Panc1 (cell line): ENCODE measurements around the gene REXO2.
A peak's percentile ranks its signal among the peaks of the same experiment; 100 is the strongest.

ENCODE experiments used
- POLR2AphosphoS5 ChIP-seq: IDR thresholded peaks from 2 replicates; pipeline ENCODE4 v1.6.1; 2012; ENCODE audit warnings: mild to moderate bottlenecking, low read depth, low read length, moderate library complexity
- TF ChIP-seq, protein P1 (sequence below): fragments of 450-650 bp; IDR thresholded peaks from 2 replicates; pipeline ENCODE4 v1.5.1; 2017; ENCODE audit warnings: mild to moderate bottlenecking
- TF ChIP-seq, protein P2 (sequence below), 2 experiments: IDR thresholded peaks; 2 replicates each; pipeline ENCODE4 v1.6.1; 2011 to 2012; ENCODE audit warnings: low read depth in 2 of 2, control low read depth in 1 of 2, low read length in 1 of 2, mild to moderate bottlenecking in 1 of 2, moderate library complexity in 1 of 2; ENCODE audit not compliant: insufficient read depth in 1 of 2

DNA sequence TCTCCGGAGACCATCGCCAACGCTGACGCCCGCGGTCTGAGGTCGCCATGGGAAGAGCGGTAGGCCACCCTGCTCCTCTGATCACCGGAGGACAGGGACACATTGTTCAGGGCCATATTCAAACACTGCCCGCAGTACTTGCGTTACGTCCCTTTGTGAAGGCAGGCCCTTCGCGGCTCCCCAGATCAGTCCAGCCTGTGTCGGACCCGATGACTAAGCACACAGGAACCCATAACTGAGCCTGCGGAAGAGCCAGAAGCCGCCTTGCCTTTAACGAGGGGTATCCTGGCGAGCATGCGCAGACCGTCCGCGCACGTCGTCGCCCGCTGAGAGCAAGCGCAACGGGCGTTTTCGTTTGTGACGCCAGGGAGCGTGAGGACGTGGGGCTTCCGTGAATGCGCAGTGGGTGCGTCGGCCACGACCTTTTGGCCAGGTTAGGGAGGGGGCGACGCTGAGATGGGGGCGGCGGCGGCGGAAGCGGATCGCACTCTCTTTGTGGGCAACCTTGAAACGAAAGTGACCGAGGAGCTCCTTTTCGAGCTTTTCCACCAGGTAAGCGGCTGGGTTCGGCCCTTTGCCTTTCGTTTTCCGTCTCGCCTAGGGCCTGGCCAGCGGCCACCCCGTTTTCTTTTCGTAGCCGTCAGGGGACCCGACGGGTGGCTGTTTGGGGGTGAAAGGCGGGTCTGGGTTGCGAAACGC lies 38.9 kb upstream of the REXO2 start, which contains the start of the genes C11orf71 and RBM7:
- TF ChIP-seq, protein P1, sequence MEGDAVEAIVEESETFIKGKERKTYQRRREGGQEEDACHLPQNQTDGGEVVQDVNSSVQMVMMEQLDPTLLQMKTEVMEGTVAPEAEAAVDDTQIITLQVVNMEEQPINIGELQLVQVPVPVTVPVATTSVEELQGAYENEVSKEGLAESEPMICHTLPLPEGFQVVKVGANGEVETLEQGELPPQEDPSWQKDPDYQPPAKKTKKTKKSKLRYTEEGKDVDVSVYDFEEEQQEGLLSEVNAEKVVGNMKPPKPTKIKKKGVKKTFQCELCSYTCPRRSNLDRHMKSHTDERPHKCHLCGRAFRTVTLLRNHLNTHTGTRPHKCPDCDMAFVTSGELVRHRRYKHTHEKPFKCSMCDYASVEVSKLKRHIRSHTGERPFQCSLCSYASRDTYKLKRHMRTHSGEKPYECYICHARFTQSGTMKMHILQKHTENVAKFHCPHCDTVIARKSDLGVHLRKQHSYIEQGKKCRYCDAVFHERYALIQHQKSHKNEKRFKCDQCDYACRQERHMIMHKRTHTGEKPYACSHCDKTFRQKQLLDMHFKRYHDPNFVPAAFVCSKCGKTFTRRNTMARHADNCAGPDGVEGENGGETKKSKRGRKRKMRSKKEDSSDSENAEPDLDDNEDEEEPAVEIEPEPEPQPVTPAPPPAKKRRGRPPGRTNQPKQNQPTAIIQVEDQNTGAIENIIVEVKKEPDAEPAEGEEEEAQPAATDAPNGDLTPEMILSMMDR: no peak
- TF ChIP-seq, protein P2, sequence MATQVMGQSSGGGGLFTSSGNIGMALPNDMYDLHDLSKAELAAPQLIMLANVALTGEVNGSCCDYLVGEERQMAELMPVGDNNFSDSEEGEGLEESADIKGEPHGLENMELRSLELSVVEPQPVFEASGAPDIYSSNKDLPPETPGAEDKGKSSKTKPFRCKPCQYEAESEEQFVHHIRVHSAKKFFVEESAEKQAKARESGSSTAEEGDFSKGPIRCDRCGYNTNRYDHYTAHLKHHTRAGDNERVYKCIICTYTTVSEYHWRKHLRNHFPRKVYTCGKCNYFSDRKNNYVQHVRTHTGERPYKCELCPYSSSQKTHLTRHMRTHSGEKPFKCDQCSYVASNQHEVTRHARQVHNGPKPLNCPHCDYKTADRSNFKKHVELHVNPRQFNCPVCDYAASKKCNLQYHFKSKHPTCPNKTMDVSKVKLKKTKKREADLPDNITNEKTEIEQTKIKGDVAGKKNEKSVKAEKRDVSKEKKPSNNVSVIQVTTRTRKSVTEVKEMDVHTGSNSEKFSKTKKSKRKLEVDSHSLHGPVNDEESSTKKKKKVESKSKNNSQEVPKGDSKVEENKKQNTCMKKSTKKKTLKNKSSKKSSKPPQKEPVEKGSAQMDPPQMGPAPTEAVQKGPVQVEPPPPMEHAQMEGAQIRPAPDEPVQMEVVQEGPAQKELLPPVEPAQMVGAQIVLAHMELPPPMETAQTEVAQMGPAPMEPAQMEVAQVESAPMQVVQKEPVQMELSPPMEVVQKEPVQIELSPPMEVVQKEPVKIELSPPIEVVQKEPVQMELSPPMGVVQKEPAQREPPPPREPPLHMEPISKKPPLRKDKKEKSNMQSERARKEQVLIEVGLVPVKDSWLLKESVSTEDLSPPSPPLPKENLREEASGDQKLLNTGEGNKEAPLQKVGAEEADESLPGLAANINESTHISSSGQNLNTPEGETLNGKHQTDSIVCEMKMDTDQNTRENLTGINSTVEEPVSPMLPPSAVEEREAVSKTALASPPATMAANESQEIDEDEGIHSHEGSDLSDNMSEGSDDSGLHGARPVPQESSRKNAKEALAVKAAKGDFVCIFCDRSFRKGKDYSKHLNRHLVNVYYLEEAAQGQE (IDR thresholded peaks at IDR 0.05; ENCODE audit: insufficient read depth in 1 of 2, low read depth in 2 of 2, low read length in 1 of 2): peak in 1 of 2 experiments; percentile 33; a peak in 1 of 4 replicates
- TF ChIP-seq POLR2AphosphoS5: peak; percentile 98
